IPS-18c (cell line): ENCODE data around the gene NUP58.
"Not testable (repeated sequence)": the region's sequence is repeated elsewhere in the genome, so short reads cannot be mapped to it uniquely, and the experiment has no call there.

Experiments used
- H3K4me3 ChIP-seq: 2 replicates; pipeline ENCODE4 v1.7.0; 2013; ENCODE audit warnings: low read depth, mild to moderate bottlenecking, low read length, moderate library complexity; ENCODE audit not compliant: insufficient read depth
- H3K9me3 ChIP-seq: one replicate; pipeline ENCODE4 v1.6.1; 2013; ENCODE audit warnings: mild to moderate bottlenecking, low read length, moderate library complexity; ENCODE audit not compliant: control insufficient read depth, insufficient read depth

NUP58 gene

DNA sequence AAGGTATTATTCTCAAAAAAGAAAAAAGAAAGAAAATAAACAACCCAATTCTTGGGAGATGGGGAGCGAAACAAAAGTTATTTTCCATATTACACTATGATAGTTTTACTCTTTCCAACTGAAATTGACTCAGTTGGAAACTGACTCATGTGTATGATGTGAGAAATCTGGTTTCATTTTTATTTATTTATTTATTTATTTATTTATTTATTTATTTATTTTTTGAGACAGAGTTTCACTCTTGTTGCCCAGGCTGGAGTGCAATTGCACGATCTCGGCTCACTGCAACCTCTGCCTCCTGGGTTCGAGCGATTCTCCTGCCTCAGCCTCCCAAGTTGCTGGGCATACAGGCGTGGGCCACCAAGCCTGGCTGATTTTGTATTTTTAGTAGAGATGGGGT lies 59.0 kb downstream of the NUP58 start:
- H3K4me3 ChIP-seq, H3K9me3 ChIP-seq: not testable (repeated sequence)

DNA sequence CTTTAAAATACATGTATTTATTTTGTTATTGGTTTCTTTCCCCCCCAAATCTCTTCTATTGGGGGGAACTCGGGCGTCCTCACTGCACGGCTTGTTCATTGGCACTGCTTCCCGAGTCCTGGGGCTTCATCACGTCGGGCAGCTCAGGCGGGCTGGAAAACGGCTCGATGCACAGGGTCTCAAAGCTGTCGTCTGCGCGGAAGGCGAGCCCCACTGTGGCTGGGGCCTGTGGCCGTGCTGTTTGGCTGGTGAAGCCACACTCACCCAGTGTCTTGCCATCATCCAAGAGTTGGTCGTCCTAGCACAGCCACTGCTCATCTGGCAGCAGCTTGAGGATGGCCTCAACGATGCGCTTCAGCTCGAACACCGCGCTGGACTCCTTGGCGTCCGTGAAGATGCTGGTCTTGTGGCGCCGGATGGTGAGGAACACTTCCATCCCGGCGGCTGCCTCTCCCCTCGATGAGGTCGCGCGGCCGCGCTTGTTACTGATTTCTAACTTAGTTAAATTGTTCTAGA lies 64.4 kb downstream of the NUP58 start:
- no peaks in the 10 kb centered on the region for H3K9me3 ChIP-seq
- H3K4me3 ChIP-seq: no peak overlapping the region

DNA sequence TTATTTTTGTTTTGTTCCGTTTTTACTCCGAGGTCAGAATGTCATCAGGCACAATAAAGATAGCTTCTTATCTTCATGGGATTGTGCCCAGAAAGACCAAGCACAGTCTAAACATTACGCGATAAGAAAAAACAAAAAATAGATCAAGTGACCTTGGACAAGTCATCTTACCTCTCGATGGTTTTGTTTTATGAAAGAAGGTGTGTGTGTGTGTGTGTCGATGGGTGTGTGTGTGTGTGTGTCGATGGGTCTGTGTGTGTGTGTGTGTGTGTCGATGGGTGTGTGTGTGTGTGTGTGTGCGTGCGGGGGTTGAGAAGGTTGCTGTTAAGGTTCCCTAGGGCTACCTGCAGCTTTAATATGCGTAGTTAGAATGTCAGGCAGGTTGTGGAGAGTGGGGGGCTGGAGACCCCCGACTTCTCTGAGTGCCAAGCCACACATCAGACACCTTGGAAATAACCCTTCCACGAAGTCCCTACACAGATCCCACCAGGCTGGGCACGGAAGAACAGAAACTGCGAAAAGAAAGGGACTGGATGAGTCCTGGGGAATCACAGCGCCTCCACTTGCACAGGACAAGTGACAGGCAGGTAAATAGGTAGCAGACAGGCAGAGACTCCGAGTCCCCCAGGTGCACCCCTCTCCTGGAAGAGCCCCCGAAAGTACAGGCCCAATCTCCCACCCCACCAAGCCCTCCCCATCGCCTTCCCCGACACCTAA lies 69.9 kb downstream of the NUP58 start:
- Histone ChIP-seq H3K4me3 (peak overlapping the region; percentile 66), H3K9me3 (no peaks in the 10 kb centered on the region)

GRCh38 chr13:25371875-25372283 lies 70.5 kb downstream of the NUP58 start, which contains the start of gene ATP8A2:
TSS of gene ATP8A2 (plus strand) at chr13:25371974. CDS start at chr13:25372213, 239 bp downstream.
- peak within 1 kb of the TSS; percentile 66 for H3K4me3 ChIP-seq
- H3K9me3 ChIP-seq: no peaks in the 10 kb centered on the region

DNA sequence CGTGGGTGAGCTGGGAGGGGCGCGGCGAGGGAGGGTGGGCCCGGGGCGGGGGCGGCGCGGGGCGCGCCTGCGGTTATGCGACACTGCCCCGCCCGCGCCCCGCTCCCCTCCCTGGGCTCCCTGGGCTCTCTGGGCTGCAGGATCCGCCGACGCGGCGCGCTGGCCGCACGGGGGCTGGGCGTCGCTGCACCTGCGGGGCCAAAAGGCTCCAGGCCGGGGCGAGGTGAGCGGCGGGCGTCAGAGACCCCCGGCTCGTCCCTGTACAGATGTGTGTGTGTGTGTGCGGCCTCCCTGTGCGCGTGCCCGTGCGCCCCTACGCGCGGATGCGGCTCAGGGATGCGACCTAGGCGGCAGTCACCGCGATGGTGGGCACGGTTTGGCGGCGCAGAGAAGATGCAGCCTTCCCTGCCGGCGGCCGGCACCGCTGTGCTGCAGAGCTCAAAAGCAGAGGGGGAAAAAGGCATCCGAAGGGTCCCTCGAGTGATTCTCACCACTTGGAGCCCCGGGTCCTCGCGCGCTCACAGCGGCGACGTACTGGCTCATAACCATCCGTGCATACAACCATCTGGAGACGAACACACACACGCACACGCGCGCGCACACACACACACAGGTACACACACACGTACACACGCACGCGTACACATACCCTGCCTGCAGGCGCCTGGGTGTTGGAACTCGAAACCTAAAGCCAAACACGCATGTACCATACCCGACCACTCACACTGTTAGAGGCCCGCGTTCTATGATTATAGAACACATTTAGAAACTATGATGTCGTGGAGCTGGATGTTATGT lies 71.1 kb downstream of the NUP58 start:
- Histone ChIP-seq H3K9me3 (no peaks in the 10 kb centered on the region), H3K4me3 (peak overlapping the region; percentile 66)

DNA sequence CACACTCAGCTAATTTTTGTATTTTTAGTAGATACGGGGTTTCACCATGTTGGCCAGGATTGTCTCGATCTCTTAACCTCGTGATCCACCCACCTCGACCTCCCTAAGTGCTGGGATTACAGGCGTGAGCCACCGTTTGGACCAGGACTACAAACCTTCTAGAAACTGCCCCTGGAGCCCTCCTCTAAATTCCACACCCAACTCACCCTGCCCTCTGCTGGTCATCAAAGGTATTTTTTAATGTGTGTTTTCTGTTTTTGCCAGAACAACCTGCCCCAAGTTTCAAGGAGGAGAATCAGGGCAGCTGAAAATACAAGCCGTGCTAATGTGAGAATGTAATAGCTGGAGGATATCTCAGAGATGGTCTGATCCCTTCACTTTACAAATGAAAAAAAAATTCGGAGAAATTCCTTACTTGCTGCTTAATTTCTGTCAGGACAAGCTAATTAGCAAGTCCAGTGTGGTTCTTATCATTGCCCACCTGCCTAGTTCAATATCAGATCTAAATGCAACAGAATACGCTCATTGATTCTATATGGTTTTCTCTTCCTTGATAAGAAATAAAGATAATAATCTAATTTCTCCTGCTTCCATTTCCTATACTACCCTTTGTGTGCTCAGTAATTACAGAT lies 74.4 kb downstream of the NUP58 start:
- Histone ChIP-seq H3K4me3 (no peak overlapping the region), H3K9me3 (no peaks in the 10 kb centered on the region)

DNA sequence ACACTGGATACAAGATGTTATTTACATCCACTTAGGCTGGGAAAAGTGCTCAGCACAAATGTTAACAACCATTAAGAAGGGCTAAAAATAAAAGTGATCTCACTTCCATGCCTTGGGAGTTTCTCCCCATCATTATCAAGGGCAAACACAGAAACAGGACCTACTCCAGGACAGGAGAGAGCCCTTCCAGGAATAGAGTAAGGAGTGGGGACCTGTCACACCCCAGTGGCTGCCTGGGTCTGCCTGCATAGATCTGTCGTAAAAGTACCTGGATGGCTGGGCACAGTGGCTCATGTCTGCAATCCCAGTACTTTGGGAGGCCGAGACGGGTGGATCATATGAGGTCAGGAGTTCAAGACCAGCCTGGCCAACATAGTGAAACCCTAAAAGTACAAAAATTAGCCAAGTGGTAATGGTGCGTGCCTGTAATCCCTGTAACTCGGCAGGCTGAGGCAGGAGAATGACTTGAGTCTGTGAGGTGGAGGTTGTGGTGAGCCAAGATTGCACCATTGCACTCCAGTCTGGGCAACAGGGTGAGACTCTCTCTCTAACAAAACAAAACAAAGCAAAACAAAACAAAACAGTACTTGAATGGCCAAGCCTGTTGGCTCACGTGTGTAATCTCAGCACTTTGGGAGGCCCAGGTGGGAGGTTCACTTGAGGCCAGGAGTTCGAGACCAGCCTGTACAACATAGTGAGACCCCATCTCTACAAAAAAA lies 76.0 kb downstream of the NUP58 start:
- H3K9me3 ChIP-seq: no peaks in the 10 kb centered on the region

DNA sequence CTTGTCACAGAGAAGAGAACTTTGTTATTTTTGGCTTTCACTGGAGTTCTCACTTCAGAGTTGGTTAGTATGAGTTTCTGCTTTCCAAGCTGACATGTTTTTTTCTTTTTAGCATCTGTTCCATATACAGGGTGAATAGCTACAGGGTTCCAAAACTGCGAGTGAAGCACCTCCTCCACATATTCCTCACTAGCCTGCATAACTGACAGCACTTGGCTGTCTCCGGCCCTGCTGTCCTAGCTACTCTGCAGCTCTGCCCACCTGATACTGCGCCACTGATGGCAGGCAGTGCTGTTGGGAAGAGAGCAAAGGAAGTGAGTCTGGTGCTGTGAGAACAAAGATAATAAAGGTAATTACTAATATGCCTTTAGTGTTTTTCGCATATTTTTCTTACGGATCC lies 77.1 kb downstream of the NUP58 start:
- Histone ChIP-seq H3K9me3 (no peaks in the 10 kb centered on the region), H3K4me3 (no peak overlapping the region)

More for the DNA sequence above, 76.0 kb downstream of the NUP58 start:
- H3K4me3 ChIP-seq: no peak overlapping the region

DNA sequence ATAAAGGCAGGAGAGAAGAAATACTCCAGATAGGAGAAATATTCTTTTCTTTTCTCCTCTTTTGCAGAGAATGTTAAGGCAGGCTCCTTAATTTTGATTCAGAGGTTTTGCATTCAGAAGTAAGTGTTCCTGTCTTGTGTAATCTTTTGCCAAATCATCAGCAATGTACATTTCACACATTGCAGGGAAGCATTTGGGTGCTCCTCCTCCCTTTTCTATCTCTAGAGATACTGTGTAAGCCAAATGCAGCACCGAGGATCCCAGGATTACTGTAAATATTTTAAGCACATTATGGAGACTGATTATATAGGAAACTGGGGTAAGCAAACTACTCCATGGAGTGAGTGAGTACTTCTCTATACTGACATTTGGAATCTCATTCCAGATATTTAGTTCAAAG lies 77.6 kb downstream of the NUP58 start:
- Histone ChIP-seq H3K9me3 (no peaks in the 10 kb centered on the region), H3K4me3 (no peak overlapping the region)

DNA sequence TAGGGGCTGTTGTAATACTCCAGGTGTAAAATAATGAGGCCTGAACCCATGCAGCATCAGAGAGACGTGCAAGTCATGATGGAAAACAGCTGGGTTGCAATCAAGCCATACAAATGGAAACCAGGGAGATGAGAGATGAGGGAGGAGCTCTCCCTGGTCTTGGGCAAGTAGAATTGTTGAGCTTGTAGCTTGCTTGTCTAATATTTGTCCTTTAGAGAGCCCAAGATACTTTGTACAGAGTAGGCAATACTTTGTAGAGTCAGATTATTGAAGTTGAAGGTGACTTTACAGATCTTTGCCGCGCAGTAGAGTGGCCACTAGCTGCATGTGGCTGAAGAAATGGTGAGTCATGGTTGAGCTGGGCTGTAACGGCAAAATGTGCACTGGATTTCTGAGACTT lies 78.7 kb downstream of the NUP58 start:
- H3K4me3 ChIP-seq: no peak overlapping the region
- no peaks in the 10 kb centered on the region for H3K9me3 ChIP-seq

GRCh38 chr13:25380741-25381324 lies 79.4 kb downstream of the NUP58 start:
- Histone ChIP-seq H3K4me3 (no peak overlapping the region), H3K9me3 (no peaks in the 10 kb centered on the region)

DNA sequence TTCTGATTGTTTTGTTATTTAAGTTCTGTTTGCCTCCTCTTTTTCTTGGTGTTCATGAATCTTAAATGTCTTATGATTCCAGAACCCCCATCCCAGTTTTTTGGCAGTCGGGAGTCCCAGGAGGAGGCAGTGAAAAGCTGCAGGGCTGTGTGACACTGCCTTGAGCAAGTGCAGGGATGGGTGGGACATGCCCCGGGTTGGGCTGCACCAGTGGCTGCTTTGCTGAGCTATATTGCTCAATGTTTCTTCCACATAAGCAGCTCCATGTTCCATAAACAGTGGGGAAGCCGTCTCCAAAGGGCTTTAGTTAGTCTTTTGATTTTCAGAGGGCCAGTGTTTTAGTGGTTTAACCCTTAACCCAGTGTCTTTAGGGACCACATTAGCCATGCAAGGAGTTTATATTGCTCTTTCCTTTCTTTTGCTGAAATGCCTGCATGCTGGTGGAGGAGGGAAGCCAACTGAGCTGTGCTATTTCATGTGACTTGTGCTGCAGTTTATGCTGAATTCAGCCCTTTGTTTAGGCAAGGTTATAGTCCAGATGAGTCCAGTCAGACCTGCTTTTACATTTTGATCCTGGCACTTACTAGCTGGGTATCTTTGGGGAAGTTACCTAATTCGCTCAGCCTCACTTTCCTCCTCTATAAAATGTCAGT lies 83.5 kb downstream of the NUP58 start:
- Histone ChIP-seq H3K9me3 (peaks cover 3% of the 10 kb centered on the region), H3K4me3 (no peak overlapping the region)

DNA sequence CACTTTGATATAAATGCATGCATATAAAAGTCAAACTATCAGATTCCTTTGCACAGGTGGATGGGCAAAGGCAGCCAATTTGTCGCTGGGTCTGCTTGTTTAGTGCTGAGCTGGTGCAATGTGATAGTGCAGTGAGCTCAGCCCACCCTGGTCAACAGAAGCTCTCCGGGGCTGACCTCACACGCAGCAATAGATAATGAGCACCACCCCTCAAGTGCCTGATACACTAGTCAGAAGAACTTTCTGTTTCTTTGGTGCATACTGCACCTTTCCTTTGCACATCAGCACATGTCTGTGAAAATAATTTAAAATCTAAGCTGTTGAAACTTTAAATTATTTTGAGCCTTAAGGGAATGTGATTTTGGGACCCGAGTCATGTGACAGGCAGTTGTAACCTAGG lies 90.5 kb downstream of the NUP58 start:
- H3K4me3 ChIP-seq: no peak overlapping the region
- H3K9me3 ChIP-seq: peaks cover 3% of the 10 kb centered on the region
